Measurements from ENCODE around the gene KIF7. TPM values are rescaled to one million over a fixed set of nuclear protein-coding genes. Genes with fewer than 3 reads are reported as not detected.

KIF7 gene
- total RNA-seq, 3 donors from 2014 or later, result 10.1 to 14.4 (median 10.5) TPM

DNA sequence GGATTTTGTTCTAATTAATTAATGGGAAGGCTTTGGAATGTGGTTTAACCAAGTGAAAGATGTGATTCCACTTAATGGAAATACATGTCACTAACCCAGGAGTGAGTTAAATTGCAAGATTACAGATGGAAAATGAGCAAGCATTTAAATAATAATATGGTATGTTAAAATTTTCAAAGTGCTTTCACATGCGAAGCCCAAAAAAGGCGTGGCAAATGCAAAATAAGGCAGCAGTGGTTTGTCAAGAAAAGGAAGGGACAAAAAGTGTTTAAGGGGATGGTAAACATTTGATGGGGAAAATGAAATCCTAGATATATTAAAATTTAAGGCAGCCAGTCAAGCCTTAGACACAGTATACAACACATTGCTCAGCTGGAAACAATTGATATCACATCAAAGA lies 77.1 kb downstream of the KIF7 start:
- TF ChIP-seq POLR2AphosphoS5 (IDR thresholded peaks at IDR 0.05) (no peak), CTCF (IDR thresholded peaks at IDR 0.05) (no peak), POLR2A (IDR thresholded peaks at IDR 0.05) (no peak)
- intact Hi-C loops (cut with DNase I; ENCODE audit: low total_unique reads), result no loop called here
- Histone ChIP-seq H3K4me1 (peaks cover 0 to 6% of the 10 kb centered on the region in 2 donors), H3K4me3 (no peak overlapping the region), H3K9me3 (no peaks in the 10 kb centered on the region), H3K27me3 (no peaks in the 10 kb centered on the region), H3K27ac (no peak overlapping the region), H3K36me3 (no peaks in the 10 kb centered on the region)
- no peak for DNase-seq (ENCODE audit: low spot score in 2 of 2)

Other genes starting within 250 kb of the KIF7 start
- 1 to 10 TPM in 1 of 3 donors, under 1 TPM in 2; 0.16 to 1.5 (median 0.66) TPM for gene RHCG, start 158.9 kb downstream of the KIF7 start, total RNA-seq
- under 1 TPM in 2 of 3 donors, not detected in 1; 0.15 to 0.16 TPM for gene TICRR, start 80.0 kb downstream of the KIF7 start, total RNA-seq
- 1,000 to 10,000 TPM in 1 of 3 donors, 100 to 1,000 TPM in 2; 114 to 2,292 (median 132) TPM for gene PLIN1, start 23.9 kb upstream of the KIF7 start, total RNA-seq
- 10 to 100 TPM; 42.3 to 64.2 (median 46.1) TPM for gene PEX11A, start 35.3 kb upstream of the KIF7 start, total RNA-seq
- 1 to 10 TPM in 1 of 3 donors, under 1 TPM in 2; 0.80 to 1.0 (median 0.98) TPM for gene WDR93, start 35.3 kb upstream of the KIF7 start, total RNA-seq
- 10 to 100 TPM in 1 of 3 donors, 1 to 10 TPM in 2; 5.9 to 12.8 (median 6.2) TPM for gene MESP1, start 95.8 kb upstream of the KIF7 start, total RNA-seq
- gene MESP2, start 120.9 kb upstream of the KIF7 start, total RNA-seq, result 1 to 10 TPM in 1 of 3 donors, under 1 TPM in 1, not detected in 1; 0.64 to 2.3 TPM
- gene ANPEP, start 159.4 kb upstream of the KIF7 start, total RNA-seq, result 100 to 1,000 TPM in 2 of 3 donors, 10 to 100 TPM in 1; 26.5 to 129 (median 106) TPM
- gene AP3S2, start 238.5 kb upstream of the KIF7 start, total RNA-seq, result 10 to 100 TPM; 37.4 to 57.4 (median 52.8) TPM

Data from breast epithelium (tissue), 4 donors.